GM18505 (cell line): ENCODE measurements around the gene ELMOD3.
"Not testable (repeated sequence)": the region's sequence is repeated elsewhere in the genome, so short reads cannot be mapped to it uniquely, and the experiment has no call there.

ENCODE experiments used
- ATAC-seq: cut with Tn5 transposase; IDR thresholded peaks from one replicate; pipeline ENCODE4 v1.9.1; 2021; ENCODE audit not compliant: unreplicated experiment
- POLR2A ChIP-seq: IDR thresholded peaks from 4 replicates; pipeline ENCODE4 v1.6.1; 2011; ENCODE audit warnings: borderline replicate concordance; ENCODE audit not compliant: insufficient read depth, insufficient read length; ENCODE audit errors: extremely low read depth

The ELMOD3 gene

DNA sequence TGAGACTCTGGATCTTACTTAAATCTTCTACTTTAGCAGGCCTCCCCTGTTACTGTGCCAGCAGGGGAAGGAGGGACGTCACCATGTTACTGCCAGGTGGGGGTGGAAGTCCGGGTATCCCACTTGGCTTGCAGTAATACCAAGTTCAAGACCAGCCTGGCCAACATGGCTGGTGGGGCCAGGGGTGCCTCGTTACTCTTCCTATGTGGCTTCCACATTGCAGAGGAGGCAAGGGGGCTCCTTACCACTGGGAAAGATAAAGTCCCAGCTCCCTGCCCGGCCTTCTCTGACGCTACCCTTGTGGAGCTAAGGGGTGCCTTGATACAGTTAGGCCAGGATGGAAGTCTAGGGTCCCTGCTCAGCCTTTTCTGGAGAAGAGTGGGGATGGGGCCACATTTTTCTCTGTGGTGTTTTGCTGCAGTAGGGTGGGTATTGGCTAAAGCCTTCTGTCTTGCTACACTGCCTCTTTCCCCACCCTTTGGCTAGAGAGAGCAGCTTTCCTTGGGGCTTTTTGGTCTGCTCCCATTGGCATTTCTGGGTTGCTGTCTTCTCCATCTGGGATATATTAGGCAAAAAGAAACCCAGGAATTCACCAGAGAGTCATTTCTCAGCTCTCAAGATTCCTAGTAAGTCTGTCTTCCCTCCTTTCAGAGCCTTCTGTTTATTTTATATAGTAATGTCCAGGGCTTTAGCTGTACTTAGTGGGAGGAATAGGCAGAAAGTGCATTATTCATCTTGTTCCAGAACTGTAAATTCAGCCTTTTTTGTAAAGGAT, 21.9 kb downstream of the ELMOD3 start:
- ATAC-seq, result no peak
- no peak for TF ChIP-seq POLR2A

DNA sequence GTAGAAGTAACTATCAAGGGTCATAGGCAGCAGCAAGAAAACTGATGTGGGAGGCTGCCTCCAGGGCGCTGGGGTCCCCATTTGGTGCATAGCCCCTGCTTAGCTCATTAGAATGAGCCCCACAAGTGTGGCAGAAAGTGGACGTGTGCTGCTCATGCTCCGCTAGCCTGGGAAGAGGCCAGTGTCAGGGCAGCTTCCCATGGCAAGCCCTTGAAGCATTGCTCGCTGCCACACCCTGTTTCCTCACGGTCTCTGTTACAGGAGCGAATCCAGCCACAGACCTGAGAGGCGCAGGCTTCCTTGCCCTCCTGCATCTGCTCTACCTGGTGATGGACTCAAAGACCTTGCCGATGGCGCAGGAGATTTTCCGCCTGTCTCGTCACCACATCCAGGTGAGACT, 22.5 kb downstream of the ELMOD3 start:
- TF ChIP-seq POLR2A, result no peak
- no peak for ATAC-seq

DNA sequence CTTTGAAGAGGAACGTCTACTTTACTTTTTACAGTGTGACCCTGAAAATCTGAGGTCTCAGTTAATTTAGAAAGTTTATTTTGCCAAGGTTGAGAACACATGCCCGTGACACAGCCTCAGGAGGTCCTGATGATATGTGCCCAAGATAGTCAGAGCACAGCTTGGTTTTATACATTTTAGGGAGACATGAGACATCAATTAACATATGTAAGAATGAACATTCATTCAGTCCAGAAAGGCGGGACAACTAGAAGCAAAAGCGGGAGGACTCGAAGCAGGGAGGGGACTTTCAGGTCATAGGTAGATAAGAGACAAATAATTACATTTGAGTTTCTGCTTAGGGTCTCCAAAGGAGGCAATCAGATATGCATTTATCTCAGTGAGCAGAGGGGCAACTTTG, 23.7 kb downstream of the ELMOD3 start:
- no peak for TF ChIP-seq POLR2A
- no peak for ATAC-seq

DNA sequence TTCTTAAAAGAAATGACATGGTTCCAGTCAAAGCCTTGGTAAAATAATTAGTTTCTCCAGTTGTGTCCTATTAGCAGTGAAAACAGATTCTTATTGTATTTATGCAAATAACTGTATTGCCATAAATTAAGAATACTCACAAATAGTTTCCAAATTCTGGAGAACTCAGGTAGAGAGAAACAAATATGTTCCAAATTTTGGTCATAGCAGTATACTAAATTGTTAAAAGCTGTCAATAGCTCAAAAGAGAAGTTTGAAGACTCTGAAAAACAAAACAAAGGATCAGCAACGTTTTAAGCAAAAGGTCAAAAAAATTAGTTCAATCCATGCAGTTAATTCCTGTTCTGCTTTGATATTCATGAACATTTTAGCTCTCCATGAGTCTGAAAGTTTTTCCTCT, 25.5 kb downstream of the ELMOD3 start:
- no peak for ATAC-seq

DNA sequence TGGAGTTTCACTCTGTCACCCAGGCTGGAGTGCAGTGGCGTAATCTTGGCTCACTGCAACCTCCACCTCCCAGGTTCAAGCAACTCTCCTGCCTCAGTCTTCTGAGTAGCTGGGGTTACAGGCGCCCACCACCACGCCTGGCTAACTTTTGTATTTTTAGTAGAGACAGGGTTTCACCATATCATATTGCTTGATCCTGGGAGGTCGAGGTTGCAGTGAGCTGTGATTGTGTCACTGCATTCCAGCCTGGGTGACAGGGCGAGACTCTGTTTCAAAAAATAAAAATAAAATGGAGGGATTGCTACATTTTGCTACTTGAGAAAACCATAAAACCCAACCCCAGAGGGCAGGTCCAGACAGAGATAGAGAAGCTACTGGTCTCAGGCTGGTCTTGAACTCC, 28.6 kb downstream of the ELMOD3 start:
- ATAC-seq, result not testable (repeated sequence)

More for the DNA sequence above, 25.5 kb downstream of the ELMOD3 start:
- no peak for TF ChIP-seq POLR2A

DNA sequence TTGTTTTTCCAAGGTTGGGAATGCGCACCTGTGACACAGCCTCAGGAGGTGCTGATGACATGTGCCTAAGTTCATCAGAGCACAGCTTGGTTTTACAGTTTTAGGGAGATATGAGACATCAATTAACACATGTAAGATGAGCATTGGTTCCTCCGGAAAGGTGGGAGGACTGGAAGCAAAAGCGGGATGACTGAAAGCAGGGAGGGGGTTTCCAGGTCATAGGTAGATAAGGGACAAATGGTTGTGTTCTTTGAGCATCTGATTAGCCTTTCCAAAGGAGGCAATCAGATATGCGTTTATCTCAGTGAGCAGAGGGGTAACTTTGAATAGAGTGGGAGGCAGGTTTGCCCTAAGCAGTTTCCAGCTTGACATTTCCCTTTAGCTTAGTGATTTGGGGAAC, 29.3 kb downstream of the ELMOD3 start:
- TF ChIP-seq POLR2A, result no peak
- no peak for ATAC-seq

DNA sequence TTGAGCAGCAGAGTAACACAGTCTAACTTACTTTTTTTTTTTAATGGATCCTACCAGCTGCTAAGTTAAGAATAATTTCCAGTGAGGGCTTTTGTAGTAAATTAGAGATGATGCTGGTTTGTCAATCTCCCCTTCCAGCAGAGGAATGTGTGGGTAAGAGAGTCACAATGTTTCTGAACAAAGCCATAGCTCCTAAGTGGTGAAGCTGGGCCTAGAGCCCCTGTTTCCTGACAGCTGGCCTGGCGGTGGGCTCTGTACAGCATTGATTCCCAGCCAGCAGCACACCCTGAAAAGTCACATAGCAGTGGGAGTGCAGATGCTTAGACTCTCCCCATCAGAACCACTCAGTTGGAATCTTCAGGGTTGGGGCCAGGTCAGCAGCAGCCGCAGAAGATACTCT, 31.2 kb downstream of the ELMOD3 start:
- no peak for ATAC-seq
- no peak for TF ChIP-seq POLR2A

DNA sequence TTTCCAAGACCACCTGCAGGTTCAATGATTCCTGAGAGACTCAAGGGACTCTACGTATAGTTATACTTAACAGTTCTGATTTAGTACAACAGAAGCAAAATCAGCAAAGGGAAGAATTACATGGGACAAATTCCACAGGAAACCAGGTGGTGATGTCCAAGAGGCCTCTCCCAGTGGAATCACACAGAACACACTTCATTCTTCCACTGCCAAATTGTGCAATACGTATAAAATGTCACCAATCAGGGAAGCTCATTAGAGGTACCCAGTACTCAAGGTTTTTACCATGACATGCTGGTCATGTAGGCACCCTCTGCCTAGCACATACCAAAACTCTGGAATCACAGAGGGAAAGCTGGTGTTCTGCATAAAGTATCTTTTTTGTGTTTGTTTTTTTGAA, 33.2 kb downstream of the ELMOD3 start:
- TF ChIP-seq POLR2A, result no peak
- ATAC-seq, result no peak

DNA sequence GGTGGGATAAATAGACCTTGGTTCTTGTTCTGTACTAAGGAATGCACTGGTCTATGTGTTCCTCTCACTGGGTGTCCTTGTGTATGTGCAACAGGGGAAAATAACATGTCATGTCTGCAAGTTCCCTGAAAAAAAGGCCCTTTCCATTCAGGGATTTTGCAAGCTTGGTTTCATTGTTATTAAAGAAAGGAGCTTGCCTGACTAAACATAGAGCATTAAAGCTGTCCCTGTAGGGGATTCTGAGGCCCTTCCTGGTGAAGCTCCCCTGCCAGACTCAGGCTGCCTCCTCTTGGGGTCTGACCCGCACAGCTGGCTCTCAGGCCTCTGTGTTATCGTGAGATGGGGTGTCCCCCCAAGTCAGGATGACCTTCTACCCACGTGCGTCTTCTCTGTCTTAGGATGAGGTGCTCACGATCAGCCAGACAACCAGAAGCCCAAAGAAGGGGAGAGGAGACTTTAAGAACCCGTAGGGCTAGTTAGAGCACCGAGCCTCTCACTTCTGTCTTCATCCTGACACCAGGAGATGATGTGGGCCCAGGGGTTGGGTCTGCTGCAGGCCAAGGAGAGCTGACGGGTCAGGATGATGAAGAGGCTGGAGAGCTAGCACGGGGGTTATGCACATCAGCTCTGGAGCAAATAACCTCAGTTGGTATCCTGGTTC, 34.4 kb downstream of the ELMOD3 start:
- TF ChIP-seq POLR2A, result no peak
- no peak for ATAC-seq

DNA sequence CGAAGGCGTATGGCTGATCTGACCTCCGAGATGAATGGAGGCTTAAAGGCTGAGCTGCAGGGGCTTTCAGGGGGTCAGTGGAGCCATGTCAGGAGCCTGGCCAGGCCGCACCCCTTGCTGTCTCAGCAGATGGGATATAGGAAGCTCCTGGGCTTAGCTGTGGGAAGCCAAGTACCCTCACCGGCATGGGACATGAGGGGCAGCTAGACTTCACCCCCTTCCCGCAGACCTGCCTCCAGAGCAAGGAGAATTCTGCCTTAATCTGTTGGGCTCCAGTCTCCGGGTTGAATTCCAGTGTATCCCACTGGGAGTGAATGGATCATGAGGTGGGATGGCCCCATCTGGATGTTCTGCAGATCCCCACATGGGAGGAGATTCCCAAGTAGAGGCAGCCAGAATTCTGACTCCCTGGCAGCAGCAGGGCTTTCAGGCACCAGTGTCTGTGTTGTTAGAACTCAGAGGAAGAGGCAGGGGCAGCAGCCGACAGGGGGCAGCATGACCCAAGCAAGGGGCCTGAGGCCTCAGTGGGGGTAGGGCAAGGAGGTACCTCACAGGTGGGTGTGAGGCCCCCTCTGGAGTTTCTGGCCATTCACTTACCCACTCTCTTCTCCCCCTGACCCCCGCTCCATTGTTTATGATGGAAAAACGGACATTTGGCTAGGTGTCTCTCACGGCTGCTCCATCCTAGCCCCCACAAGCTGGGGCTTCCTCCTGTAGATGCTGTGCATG, 36.5 kb downstream of the ELMOD3 start:
- ATAC-seq, result no peak
- TF ChIP-seq POLR2A, result no peak

DNA sequence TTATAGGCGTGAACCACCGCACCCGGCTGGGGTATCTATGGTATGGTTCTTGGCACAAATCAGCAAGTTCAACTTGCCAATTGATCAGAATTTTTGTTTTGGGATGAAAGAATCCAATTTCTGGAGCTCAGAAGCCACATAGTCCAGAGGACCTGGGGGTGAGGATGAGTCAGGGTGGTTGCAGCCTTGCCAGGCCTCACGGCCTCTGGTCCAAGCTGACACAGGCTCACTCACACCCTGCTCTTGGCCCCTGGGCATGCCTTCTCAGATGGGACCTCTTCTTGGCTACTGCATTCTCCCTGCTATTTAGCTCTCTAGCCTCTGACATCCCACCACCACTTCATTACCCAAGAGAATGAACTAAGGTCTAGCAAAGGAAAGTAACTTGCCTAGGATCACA, 39.3 kb downstream of the ELMOD3 start:
- ATAC-seq, result no peak

DNA sequence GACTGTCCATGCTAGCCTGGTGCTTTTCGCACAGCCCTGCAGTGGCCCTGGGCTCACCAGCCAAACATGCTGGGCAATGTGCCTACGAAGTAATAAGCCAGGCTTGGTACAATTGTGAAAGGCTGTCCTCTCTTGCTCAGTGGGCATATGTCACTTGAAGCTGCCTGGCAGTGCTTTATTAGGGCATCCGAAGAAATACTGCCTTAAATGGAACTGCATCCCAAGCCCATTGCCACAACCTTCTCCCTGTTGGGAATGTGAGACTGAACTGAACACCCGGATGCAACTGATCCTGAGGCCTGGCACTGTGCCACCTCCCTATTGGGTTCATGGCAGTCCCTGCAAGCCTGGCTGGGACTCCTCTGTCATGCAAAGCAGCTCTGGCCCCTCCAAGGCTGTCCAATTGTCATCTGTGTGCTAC, 39.7 kb downstream of the ELMOD3 start:
- TF ChIP-seq POLR2A, result no peak
- no peak for ATAC-seq

More for the DNA sequence above, 39.3 kb downstream of the ELMOD3 start:
- no peak for TF ChIP-seq POLR2A

DNA sequence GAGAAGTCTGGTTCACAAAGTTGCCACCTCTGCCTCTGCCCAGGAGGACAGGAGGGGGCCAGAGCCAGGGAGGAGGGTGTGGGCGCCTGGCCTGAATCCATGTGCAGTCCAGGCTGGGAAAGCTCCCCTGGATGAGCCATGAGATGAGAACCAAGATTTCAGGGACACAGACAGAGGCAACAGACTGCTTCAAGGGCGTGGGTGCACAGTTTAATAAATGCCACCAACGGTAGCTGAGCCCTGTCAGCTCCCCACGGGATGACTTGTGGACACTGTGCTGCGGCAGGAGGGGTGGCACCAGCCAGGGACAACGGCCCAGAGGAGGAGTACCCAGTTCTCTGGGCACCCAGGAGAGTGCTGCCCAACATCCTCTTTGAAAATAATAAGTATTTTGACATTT, 40.4 kb downstream of the ELMOD3 start:
- TF ChIP-seq POLR2A, result no peak
- no peak for ATAC-seq
